Stimulated activated CD4-positive, alpha-beta T cell treated with anti-CD3 and anti-CD28 coated beads, Interleukin-2, amount 100 ng/mL, for 24 hours (primary cell): ENCODE measurements around the gene MOB3A.

Source experiments
- DNase-seq, 2 donors: peaks; one replicate each; pipeline ENCODE4 v3.0.0-alpha.2; 2020

Gene MOB3A

DNA sequence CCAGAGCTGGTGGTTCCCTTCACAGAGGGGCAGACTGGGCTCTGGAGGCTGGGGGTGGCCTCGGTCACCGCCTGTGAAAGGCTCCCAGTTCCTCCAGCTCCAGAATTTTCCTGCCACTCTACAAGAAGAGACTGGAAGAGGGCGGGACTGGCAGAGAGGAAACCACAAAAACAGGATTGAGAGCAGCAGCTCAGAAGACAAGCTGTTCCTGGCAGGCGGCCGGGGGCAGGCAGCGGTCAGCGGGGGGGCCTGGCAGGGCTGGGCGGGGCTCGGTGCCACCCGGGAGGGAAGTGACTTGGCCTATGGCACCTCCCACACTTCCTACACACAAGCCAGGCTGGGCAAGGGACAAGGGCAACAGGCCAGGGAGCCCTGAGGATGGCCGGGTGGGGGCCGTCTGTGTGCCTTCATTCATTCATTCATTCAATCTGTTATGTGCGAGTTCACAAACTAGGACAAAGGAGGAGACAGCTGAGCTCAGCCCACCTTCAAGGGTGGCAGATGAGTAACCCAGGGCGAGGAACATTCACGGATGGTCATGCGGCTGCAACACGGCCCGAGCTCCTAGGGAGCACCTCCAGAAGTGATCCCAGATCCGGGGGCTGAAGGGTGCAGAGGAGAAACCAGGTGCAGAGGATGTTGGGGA, 63.7 kb downstream of the MOB3A start:
- peak in 1 of 2 donors; percentile 52 for DNase-seq

GRCh38 chr19:2027361-2027760, 68.8 kb downstream of the MOB3A start:
- no peak for DNase-seq

GRCh38 chr19:2026770-2027169, 69.4 kb downstream of the MOB3A start:
- no peak for DNase-seq

- no peak for DNase-seq
Measured at GRCh38 chr19:2022289-2022688, 73.8 kb downstream of the MOB3A start.

- DNase-seq: no peak
Measured at GRCh38 chr19:2021453-2022140, 74.5 kb downstream of the MOB3A start.
